IPS-11a (cell line): ENCODE results near the gene ACTA2.

Source experiments
- H3K4me3 ChIP-seq: one replicate; pipeline ENCODE4 v1.5.1; 2013; ENCODE audit warnings: low read depth, low read length, control low read depth

The ACTA2 gene

DNA sequence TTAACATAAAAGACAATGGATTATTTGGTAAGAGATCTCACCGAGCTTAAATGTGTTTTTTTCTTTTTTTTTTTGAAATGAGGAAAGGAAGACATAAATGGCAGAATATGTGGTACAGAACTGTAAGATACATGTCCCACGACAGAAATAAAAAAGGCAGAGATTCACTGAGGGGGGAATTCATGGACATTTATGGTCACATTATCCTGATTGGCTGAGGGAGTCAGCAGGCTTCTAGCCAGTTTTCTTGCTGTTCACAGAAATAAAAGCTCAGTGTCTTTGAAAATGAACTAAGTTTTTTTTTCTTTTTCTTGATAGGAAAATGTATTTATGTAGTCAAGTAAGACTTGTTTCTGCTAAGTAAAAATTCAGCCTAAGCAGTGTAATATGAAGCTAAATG lies 29.8 kb upstream of the ACTA2 start:
- no peak overlapping the region for H3K4me3 ChIP-seq

GRCh38 chr10:88981435-88981834 lies 28.9 kb upstream of the ACTA2 start:
- H3K4me3 ChIP-seq: no peak overlapping the region

DNA sequence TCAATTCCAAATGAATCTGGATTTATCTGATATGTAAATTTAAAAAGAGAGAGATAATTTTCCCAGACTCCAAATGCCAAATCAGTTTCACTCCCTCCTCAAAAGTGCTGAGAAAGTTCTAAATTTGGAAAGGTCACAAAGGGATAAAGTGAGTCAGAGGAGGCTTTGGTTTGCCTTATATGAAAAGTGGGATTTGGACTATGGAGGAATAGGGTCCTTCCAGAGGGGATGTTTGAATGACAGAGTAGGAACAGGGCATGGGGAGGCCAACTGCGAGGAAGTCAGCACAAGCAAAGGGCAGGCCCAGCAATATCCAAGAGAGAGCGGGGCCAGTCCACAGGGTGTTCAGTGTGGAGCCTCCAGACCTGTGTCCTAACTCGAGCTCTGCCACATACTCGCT lies 28.2 kb upstream of the ACTA2 start:
- no peak overlapping the region for H3K4me3 ChIP-seq

GRCh38 chr10:88980247-88980646 lies 27.7 kb upstream of the ACTA2 start:
- H3K4me3 ChIP-seq: no peak overlapping the region

GRCh38 chr10:88979603-88980002 lies 27.0 kb upstream of the ACTA2 start:
- H3K4me3 ChIP-seq: no peak overlapping the region

- H3K4me3 ChIP-seq: no peak overlapping the region
Measured at GRCh38 chr10:88979153-88979562, 26.6 kb upstream of the ACTA2 start.

DNA sequence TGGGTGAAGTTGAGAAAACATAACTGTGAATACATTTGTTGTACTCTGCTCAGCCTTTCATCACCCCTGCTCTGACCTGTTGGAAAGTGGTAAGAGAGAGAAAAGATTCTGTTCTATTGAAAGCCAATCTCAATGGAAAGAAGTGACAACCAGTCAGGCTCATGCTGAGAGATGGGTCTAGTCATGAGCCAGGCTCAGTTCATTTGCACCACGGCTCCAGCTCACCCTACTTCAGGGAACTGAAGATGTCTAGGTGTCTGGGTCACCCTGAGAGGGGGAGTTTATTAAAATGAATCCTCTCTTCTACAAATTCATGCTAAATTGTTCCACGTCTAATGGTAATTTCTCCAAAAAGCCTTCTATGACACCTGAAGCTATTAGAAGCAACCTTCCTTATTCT lies 25.9 kb upstream of the ACTA2 start:
- H3K4me3 ChIP-seq: no peak overlapping the region

DNA sequence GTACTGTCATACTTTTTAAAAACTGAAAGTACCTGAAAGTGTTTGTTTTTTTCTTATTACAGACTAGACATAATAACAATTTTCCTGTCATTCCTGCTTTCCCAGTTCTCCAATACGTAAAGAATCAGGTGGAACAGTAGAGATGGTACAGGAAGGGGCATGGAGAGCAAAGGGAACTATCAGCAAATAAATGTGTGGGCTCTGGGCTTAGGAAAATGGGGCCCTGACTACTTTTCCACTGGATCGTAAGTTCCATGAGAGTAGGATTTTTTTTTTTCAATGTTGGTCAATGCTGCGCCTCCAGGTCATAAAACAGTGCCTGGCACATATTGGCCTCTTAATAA lies 22.8 kb upstream of the ACTA2 start:
- H3K4me3 ChIP-seq: no peak overlapping the region

- H3K4me3 ChIP-seq: no peak overlapping the region
Measured at GRCh38 chr10:88974446-88975376, 22.1 kb upstream of the ACTA2 start.

GRCh38 chr10:88974012-88974411 lies 21.4 kb upstream of the ACTA2 start:
- H3K4me3 ChIP-seq: no peak overlapping the region

DNA sequence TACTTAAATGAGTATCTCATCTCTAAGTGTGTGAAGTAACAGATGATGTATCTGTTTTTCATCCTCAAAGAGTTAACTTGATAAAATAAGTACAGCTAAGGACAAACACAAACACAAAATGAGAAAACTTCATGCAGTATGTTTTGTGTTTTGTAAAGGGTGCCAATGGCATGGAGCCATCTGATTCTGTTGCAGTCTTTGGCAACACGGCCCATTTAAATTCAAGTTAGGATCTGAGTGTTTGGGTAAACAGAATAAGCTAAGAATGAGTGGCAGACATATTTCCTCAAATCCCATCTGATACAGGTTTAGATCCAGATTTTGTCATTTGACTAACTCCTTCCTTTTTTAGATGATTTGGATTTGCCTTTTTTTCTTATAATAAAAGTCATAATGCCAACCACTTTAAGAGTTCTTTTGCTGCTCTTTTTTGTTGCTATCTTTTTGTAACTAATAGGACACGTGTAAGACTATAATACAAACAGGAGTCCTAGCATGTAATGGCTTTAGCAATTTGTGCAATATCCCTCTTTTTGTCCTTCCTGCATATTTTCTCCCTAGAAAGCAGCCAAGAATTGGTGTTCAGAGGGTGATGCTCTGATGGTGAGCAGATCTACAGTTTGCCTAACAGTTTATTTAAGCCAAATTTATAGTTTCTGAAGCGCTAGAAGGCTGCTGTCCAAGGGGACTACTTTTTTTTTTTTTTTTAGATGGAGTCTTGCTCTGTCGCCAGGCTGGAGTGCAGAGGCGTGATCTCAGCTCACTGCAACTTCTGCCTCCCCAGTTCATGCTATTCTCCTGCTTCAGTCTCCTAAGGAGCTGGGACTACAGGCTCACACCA lies 18.9 kb upstream of the ACTA2 start:
- H3K4me3 ChIP-seq: no peak overlapping the region

GRCh38 chr10:88968391-88968790 lies 15.8 kb upstream of the ACTA2 start:
- no peak overlapping the region for H3K4me3 ChIP-seq

DNA sequence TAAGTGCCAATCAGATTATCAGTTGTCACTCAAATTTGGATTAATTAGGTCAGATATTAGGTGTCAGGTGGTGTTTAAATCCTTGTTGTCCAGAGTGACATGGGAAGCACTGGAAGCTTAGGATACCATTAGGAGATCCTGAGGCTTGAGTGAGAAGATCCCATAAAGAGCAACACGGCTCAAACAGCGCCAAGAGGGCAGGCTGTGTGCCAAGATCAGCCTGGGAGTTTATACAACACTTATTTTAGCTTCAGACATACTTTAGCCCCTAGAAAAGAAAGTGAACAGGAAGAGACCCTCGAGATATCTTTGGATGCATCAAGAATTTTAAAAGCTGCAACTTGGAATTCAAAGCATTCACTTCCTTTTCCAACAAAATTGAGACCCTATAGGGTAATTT lies 14.2 kb upstream of the ACTA2 start:
- no peak overlapping the region for H3K4me3 ChIP-seq

DNA sequence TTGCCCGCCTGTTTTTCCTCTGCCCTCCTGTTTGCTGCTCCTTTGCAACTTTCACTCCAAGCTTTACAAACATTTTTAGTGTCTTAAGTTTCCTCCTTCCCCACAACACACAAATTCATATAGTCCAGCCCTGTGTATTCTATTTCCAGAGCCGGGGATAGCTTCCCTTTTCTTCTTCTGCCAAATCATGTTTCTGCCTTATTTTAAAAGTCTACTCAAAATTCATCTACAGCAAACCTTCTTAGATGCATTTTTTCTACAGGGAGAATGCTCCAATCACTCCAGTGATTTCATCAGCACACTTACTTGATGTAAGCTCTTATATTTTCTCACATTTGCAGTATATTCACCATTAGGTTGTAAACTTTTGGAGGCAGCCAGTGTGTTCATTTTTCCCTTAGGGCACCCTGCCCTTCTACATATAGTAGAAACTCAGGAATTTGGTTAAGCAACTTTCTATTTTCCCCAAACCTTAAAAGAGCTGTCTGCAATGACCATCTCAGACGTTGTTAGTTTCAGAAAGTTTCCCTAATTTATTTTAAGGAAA lies 12.4 kb upstream of the ACTA2 start:
- no peak overlapping the region for H3K4me3 ChIP-seq

- no peak overlapping the region for H3K4me3 ChIP-seq
Measured at GRCh38 chr10:88964360-88964759, 11.8 kb upstream of the ACTA2 start.

- H3K4me3 ChIP-seq: no peak overlapping the region
Measured at GRCh38 chr10:88963318-88963717, 10.7 kb upstream of the ACTA2 start.

- no peak overlapping the region for H3K4me3 ChIP-seq
Measured at GRCh38 chr10:88962336-88962735, 9.8 kb upstream of the ACTA2 start.

GRCh38 chr10:88961266-88961665 lies 8.7 kb upstream of the ACTA2 start:
- H3K4me3 ChIP-seq: no peak overlapping the region

DNA sequence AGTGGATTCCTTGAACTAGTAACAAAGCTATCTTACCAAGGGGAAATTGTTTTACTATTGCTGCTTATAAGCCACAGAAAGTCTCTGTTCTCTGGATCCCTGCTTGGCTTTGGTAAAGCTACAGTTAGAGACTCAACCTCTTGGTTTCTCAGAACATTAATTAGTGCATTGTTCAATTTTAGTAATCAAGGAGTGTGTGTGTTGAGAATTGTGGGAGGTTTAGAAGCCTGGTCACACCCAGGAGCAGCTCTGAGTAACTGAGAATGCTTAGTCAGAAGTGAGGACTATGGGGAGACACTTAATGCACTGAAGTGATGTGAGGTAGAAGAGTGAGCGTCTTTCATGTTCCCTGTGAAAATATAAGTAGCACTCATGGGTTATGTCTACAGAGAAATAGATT lies 8.2 kb upstream of the ACTA2 start:
- H3K4me3 ChIP-seq: no peak overlapping the region

DNA sequence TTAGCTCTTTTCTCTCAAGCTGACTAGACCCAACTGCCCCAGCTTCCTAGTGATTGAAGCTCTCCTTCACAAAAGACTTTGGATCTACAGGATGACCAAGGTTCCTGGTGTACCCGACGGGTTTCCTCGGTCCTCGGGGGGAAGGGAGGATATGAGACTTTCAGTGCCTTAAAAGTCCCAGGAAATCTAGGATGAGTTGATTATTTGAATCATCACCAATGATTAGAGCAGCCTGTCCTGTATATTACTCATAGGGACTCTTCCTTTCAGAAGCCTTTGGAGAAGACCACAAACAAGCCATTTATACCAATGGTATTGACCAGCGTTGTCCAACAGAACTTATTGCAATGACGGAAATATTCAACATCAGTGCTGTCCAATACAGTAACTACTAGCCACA lies 6.1 kb upstream of the ACTA2 start:
- H3K4me3 ChIP-seq: no peak overlapping the region

- no peak overlapping the region for H3K4me3 ChIP-seq
Measured at GRCh38 chr10:88957381-88957780, 4.8 kb upstream of the ACTA2 start.
